Measurements from ENCODE around the gene MT4. TPM values are rescaled to one million over a fixed set of nuclear protein-coding genes. Genes with fewer than 3 reads are reported as not detected.

Gene MT4
- total RNA-seq, 4 donors from 2014 or later = 46.1 to 1,445 (median 937) TPM; not detected in 1

- no peak overlapping the region for H3K4me3 ChIP-seq (ENCODE audit: low read depth, poor library complexity, severe bottlenecking)
- DNase-seq (ENCODE audit: low spot score in 2 of 2) = peak in 1 of 2 donors; percentile 78
- TF ChIP-seq CTCF (IDR thresholded peaks at IDR 0.05) = no peak
- TF ChIP-seq POLR2A (IDR thresholded peaks at IDR 0.05) = no peak
- intact Hi-C loops (cut with DNase I; ENCODE audit: low total_unique reads) = loop anchor here (10.0 kb wide), 2 partner anchors 78 to 92 kb away; partner anchors contain the start of gene MT1X
- 14 to 18% methylated on average over 8 of the region's 8 CpGs for WGBS, 2 donors
Observed at GRCh38 chr16:56606476-56607108, 41.7 kb downstream of the MT4 start.

- peak; percentile 91 to 98 for DNase-seq (ENCODE audit: low spot score in 2 of 2)
- 7 to 13% methylated on average over 14 of the region's 14 CpGs for WGBS, 2 donors
- TF ChIP-seq POLR2A (IDR thresholded peaks at IDR 0.05) = no peak
- TF ChIP-seq CTCF (IDR thresholded peaks at IDR 0.05) = no peak
- H3K4me3 ChIP-seq (ENCODE audit: low read depth, poor library complexity, severe bottlenecking) = no peak overlapping the region
- intact Hi-C loops (cut with DNase I; ENCODE audit: low total_unique reads) = loop anchor here (10.0 kb wide), 2 partner anchors 78 to 92 kb away; partner anchors contain the start of gene MT1X
Observed at GRCh38 chr16:56607109-56607618, 42.3 kb downstream of the MT4 start.

- DNase-seq (ENCODE audit: low spot score in 2 of 2) = no peak
- intact Hi-C loops (cut with DNase I; ENCODE audit: low total_unique reads) = loop anchor here (10.0 kb wide), 2 partner anchors 77 to 93 kb away; partner anchors contain the start of gene MT1X
- H3K4me3 ChIP-seq (ENCODE audit: low read depth, poor library complexity, severe bottlenecking) = no peak overlapping the region
- 22 to 35% methylated on average over 2 of the region's 2 CpGs for WGBS, 2 donors
- no peak for TF ChIP-seq POLR2A (IDR thresholded peaks at IDR 0.05)
- TF ChIP-seq CTCF (IDR thresholded peaks at IDR 0.05) = no peak
Observed at GRCh38 chr16:56607675-56608042, 42.8 kb downstream of the MT4 start.

GRCh38 chr16:56608043-56608875 lies 43.4 kb downstream of the MT4 start, which contains the start of gene MT2A:
MT2A (plus strand) TSS chr16:56608584; CDS start chr16:56608656, 72 bp downstream.
- 2 to 4% methylated on average over 28 to 32 of the region's 62 CpGs for WGBS, 2 donors
- intact Hi-C loops (cut with DNase I; ENCODE audit: low total_unique reads) = loop anchor here (10.0 kb wide), 2 partner anchors 77 to 93 kb away; partner anchors contain the start of gene MT1X
- DNase-seq (ENCODE audit: low spot score in 2 of 2) = peak; percentile 94 to 99
- H3K4me3 ChIP-seq (ENCODE audit: low read depth, poor library complexity, severe bottlenecking) = peak within 1 kb of the TSS; percentile 67
- TF ChIP-seq CTCF (IDR thresholded peaks at IDR 0.05) (peak in 1 of 3 donors; percentile 22), POLR2A (IDR thresholded peaks at IDR 0.05) (peak in 1 of 2 donors; percentile 36)

GRCh38 chr16:56608876-56609462 lies 44.1 kb downstream of the MT4 start:
- WGBS, 2 donors = 0% methylated on average over 20 to 21 of the region's 21 CpGs
- no peak for DNase-seq (ENCODE audit: low spot score in 2 of 2)
- intact Hi-C loops (cut with DNase I; ENCODE audit: low total_unique reads) = loop anchor here (10.0 kb wide), 2 partner anchors 76 to 94 kb away; partner anchors contain the start of gene MT1X
- H3K4me3 ChIP-seq (ENCODE audit: low read depth, poor library complexity, severe bottlenecking) = peak overlapping the region; percentile 67
- TF ChIP-seq CTCF (IDR thresholded peaks at IDR 0.05) (no peak), POLR2A (IDR thresholded peaks at IDR 0.05) (no peak)
